HG03354 (cell line): Measurements from ENCODE around the gene ACTR3C.

Source experiments
- ATAC-seq: cut with Tn5 transposase; IDR thresholded peaks from one replicate; pipeline ENCODE4 v1.9.1; 2021; ENCODE audit warnings: mild to moderate bottlenecking; ENCODE audit not compliant: unreplicated experiment, poor library complexity, severe bottlenecking

Gene ACTR3C

DNA sequence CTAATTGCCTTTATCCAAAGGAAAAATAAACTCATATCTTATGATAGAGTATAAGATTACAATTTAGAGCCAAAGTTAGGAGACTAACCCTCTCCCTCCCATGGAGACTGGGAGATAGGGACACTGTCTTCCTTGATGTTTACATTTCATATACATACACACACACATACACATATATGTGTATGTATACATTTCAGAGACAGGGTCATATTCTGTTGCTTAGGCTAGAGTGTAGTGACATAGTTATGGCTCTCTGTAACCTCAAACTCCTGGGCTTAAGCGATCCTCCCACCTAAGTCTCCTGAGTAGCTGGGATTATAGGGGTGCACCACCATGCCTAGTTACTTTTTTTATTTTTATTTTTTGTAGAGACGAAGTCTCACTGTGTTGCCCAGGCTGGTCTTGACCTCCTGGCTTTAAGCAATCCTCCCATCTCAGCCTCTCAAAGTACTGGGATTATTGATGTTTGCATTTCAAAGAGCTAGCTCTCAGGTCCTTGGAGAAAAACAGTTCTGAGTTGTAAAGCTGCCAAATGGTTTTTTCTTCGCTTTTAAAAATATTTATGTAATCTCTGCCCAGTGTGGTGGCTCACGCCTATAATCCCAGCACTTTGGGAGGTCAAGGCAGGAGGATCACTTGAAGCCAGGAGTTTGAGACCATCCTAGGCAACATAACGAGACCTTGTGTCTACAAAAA, 37.2 kb upstream of the ACTR3C start:
- no peak for ATAC-seq

DNA sequence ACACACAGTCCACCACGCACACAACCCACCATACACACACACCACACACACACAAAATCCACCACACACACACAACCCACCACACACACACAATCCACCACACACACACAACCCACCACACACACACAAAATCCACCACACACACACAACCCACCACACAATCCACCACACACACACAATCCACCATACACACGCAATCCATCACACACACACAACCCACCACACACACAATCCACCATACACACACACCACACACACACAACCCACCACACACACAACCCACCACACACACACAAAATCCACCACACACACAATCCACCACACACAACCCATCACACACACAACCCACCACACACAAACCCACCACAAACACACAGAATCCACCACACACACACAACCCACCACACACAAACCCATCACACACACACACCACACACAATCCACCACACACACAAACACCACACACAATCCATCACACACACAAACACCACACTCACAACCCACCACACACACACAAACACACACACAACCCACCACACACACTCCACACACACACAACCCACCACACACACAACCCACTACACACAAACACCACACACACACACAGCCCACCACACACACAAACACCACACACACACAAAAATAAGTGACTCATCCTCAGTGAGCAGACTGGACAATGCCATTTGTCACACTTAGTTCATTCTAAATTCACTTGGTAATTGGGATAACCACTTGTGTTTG, 36.4 kb upstream of the ACTR3C start:
- no peak for ATAC-seq

DNA sequence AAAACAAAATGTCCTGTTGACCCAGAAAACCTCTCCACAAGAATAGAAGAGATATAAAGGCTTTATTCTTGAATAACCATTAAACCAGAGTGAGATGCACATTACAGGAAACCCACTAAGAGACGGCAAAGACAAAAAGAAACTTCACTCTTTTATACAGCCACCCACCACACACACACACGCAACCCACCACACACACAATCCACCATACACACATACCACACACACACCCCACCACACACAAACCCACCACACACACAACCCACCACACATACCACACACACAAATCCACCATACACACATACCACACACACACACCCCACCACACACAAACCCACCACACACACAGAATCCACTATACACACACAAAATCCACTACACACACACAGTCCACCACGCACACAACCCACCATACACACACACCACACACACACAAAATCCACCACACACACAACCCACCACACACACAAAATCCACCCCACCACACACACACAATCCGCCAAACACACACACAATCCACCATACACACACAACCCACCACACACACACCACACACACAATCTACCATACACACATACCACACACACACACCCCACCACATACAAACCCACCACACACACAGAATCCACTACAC, 35.8 kb upstream of the ACTR3C start:
- no peak for ATAC-seq

DNA sequence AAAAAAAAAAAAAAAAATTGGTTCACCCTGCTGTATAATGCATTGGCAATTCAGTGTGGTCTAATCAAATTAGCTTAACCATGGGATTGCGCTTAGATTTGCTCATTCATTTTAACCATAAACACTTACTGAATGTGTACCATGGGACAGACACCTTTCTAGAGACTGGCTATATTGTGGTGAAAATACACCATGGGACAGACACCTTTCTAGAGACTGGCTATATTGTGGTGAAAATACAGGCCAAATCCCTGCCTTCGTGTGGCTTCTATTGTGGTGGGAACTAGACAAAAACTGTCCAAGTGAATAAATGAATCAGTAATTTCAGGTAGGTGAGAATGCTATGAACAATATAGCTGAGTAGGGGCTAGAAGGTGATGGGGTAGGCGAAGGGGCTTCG, 35.1 kb upstream of the ACTR3C start:
- no peak for ATAC-seq

DNA sequence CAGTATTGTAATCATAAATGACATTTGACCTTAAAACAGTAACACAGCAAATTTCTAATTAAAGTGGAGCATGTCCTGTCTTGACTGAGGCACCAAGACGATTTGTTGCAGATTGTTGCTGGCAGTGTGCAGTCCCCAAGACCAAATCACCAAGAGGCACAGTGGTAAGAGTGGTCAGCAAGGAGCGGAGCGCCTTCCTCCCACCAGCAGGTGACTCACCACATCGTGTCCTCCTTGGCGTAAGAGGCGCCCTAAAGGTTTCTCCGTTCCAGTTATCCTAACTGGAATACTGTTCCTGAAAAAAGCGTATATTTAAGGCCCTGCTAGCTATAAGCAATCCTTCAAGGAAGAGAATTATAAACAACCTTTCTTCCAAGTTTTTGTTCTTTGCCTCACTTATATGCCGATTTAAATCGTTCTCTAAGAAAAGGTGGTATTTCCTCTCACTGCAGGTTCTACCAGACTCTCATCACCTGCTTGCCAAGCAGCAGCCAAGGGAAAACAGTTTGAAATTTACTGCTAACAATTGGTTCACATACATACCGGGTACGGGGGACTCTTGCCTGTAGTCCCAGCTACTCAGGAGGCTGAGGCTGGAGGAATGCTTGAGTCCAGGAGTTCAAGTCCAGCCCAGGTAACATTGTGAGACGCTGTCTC, 34.6 kb upstream of the ACTR3C start:
- ATAC-seq: peak; percentile 26

DNA sequence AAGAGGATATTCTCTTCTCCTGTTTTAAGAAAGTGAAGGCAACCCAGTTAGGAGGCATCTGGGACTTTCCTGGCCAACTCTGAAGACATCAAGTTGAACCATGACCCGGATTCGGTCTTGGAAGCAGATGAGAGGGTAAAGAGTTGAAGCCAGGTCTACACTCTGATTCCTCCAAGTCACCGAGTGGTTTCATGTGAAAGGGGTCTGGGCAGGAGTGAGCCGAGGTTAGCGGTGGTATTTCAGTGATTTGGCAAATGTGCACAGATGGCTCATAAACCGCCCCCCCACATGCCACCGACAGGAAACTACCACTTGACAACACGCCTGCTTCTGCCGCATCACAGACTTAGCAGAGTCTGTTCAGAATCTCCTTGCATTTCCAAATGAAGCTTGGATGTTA, 33.9 kb upstream of the ACTR3C start:
- peak; percentile 77 for ATAC-seq

DNA sequence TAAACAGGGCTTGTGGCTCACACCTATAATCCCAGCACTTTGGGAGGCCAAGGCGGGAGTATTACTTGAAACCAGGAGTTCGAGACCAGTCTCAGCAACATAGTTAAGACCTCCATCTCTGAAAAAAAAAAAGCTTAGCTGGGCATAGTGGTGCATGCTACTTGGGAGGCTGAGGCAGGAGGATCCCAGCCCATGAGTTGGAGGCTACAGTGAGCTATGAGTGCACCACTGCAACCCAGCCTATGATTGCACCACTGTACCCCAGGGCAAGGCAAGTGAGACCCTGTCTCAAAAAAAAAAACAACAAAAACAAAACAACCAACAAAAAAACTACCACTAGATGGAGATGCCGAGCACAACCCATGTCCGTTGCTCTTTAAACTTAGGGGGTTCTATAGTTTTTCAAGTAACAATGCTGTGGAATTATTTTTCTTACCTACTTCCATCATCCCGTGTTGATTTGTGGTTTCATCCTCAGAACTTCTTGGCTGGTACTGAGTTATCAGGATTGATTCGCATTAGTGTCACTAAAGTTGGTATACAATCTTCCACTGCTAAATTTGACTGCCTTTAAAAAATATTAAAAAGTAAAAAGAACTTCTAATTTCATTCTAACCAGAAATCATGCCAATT, 33.0 kb upstream of the ACTR3C start:
- ATAC-seq: peak; percentile 35

DNA sequence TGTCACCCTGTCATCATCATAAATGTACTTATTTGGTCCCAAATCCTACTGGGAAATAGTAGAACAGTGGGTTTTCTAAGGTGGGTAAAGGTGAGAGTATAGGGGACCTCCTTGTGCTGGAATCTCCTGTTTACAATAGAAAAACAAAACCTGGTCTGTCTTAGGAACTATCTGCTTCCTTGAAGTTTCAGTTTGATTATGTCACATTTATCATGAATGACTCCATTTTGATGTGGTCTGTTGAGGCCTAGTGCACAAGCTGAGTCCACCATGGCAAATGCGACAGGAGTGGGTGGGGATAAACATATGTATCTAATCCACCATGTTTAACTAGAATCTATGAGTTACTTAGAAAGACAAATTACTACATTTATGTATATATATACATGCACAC, 32.3 kb upstream of the ACTR3C start:
- no peak for ATAC-seq

DNA sequence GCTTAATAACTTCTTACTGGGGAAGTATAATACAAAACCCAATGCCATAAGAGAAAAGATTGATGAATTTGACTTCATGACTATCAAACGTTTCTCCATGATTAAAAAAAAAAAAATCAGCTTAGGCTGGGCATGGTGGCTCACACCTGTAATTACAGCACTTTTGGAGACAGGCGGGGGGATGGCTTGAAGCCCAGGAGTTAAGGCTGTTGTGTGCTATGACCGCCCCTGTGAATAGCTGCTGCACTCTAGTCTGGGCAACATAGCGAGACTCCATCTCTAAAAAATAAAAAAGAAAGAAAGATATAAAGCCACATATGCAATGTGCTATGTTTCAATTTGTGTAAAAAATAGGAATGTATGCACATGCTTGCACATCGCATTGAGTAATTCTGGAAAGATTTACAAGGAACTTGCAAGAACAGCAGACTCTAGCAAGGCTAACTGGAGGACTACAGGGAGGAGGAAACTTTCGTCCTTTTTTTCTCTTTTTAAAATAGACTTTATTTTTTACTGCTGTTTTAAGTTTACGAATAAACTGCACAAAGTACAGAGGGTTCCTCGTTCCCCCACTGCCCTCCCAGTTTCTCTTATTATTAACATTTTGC, 28.3 kb upstream of the ACTR3C start:
- ATAC-seq: no peak

DNA sequence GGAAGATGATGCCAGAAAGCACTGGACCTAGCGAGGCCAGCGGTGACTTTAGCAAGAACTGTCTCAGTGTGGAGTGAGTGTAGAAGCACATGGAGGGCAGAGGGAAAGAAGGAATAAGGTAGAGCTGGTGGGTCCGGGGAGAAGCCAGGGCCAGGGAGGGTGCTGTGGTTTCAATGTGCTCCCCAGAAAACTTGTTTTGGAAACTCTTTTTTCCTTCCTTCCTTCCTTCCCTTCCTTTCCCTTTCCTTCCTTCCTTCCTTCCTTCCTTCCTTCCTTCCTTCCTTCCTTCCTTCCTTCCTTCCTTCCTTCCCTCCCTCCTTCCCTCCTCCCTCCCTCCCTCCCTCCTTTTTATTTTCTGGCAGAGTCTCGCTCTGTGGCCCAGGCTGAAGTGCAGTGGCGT, 23.6 kb upstream of the ACTR3C start:
- ATAC-seq: no peak

DNA sequence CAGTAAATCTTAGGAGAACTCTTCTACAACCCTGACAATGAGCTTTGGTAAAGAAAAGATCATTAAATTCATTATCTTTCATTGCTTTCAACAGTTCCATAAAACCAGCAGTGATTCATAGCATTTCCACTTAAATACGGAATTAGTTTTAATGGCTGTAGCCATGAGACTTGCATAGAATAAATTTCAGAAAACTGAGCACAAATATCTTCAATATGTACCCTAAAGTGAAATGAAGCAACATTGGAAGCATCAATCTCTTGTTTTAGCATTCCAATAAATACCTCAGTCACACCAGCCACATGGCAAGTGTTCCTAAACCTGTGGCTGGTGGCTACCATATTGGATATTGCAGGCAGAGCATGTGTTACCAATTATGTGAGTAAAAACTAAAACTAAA, 21.7 kb upstream of the ACTR3C start:
- no peak for ATAC-seq

DNA sequence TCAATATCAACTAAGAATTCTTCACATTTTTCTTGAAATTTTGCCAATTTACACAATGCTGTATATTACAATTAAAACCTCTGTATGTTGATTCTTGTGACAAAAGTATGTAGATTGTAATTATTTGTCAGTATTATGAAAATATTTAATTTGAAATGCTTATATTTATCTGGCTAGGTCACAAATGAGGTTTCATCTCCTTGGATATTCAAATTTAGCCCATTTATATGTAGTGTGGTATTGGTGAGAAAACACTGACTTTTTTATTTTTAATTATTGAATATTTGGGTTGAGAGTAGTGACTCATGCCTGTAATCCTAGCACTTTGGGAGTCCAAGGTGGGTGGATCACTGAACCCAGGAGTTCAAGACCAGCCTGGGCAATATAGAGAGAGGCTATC, 21.0 kb upstream of the ACTR3C start:
- no peak for ATAC-seq

DNA sequence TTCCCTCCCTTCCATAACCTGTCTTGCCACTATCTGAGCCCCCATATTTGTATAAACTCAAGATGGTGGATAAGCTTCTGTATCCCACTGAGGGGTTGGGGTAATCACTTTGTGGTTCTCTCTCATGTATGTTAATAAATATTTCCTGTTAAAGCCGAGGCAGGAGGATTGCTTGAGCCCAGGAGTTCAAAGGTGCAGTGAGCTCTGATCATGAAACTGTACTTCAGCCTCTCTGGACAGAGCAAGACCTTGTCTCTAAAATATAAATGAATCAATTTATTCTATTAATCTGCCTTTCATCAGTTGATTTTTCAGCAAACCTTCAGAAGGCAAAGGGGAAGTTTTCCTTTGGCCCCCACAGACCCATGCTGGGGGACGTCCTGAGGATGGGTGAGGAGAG, 19.9 kb upstream of the ACTR3C start:
- ATAC-seq: no peak

DNA sequence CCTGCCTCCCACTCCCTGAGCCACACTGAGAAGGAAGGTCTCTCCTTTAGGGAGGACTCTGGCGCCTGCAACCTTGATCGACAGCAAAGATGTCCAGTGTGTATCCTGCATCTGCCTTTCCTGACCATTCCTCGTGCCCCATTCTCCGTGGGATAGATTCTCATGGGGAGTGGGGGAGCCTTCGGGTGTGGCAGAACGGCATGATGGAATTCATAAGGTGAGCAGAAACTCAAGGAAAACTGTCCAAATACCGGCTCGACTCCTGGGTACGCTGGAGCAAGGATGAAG, 18.7 kb upstream of the ACTR3C start:
- ATAC-seq: no peak

DNA sequence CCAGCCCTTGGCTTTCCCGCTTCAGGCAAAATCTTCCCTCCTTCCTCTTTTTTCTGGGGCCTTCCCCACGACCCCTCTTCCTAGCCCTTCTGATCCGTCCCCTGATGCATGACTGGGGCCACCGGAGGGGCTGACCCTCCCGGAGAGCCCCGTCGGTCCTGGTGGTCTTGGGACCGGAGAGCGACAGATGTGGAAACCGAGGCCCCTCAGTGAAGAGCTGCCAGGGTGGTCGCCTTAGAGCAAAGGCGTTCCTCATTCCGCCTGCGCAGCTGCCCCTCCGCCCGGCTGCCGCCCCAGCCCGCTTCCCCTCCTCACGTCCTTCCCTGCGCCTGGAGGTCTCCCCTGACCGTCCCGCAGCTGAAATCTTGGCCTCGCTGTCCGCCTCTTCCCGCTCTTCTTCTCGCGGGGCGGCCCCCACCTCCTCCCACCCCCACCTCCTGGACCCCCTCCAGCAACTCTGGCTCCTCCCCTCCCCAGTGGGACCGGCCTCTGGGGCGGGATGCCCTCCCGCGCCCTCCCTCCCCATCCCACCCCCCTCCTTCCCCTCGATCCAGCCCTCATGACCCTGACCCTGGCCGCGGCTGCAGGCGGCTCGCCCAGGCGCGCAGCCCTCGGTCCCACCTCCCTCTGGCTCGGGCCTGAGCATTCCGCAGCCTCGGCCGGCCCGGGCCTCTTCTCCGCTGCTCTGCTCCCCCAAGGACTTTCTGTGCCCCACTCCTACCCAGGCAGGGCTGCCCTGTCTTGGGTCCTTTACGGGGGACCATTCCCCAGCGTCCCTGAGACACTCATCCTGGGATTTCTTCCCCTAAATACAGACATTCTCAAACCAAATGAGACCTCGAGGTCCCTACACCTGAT, 18.1 kb upstream of the ACTR3C start, which contains the start of gene RARRES2:
Gene RARRES2 (minus strand): TSS at position 367 of the 858 bp plus-strand sequence. CDS start 1,020 bp downstream, outside the sequence.
- no peak for ATAC-seq

DNA sequence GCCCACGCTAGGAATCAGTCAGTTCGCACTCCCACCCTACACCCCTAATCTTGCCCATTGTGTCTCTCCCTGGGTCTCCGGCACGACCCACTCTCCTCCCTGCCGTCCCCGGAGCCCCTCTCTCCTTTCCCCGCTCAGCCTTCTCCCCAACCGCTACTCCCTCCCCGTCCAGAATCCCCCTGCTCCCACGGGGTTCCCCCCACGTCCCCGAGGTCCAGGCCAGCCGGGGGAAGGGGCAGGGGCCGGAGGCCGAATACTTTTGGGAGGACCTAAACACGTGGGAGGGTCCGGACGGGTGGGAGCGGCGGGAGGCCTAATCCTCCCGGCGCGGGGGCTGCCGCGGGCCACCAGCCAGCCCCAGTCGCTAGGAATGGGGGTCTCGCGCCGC, 17.5 kb upstream of the ACTR3C start:
- ATAC-seq: no peak

DNA sequence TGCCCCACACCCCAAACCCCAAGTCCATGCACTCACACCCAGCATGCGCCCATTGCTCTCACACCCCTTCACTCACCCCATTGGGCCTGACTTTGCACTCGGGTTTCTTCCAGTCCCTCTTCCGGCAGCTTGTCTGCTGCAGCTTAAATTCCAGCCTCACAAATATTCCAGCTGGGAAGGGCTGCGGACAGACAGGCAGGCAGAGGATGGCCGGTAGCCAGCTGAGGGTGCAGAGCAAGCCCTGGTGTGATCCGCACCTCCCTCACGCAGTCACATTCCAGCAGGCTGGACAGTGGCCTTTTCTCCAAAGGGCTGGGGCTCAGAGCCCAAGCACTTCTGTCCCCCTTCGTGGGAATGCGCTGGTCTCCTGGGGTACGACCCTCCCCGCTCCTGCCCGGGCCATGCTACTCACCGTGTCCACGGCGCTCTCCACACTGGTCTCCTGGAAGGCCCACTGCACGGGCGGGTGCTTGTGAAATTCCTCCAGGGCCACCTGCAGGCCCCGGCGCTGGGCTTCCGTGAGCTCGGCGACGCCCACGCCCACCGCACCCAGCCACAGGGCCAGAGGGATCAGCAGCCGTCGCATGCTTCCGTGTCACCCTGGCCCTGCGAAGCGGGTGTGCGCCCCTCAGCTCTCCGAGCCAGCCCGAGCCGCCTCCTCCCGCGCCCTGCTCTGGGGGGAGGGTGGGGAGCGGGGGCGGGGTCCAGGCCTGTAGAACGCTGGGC, 16.8 kb upstream of the ACTR3C start:
- ATAC-seq: no peak

DNA sequence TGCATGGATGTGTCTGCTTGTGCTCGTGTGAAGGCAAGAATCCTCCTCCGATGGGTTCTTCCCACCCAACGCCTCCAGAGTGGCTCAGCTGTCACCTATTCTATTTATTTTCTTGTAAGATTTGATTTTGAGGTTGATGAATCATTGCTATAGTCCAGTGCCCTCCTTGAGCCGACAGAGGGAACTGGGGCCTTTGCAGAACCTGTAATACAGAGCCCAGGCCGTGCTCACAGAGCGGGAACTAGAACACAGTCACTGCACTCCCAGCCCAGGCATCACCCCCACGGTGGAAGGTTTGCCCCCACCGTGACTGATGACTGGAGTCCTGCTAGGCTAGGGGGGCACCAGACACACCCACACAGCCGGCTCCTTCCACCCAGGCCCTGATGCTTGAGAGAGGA, 16.1 kb upstream of the ACTR3C start:
- no peak for ATAC-seq
